HCT116 (cell line): Measurements from ENCODE around the gene REEP3. TPM values are rescaled to one million over a fixed set of nuclear protein-coding genes. Genes with fewer than 3 reads are reported as not detected.

ENCODE experiments used
- ATAC-seq: fragments of 200-7000 bp; cut with Tn5 transposase; 2 replicates; pipeline ENCODE4 v1.9.1; 2020; ENCODE audit warnings: mild to moderate bottlenecking, moderate library complexity
- BruUV-seq: library from RNA; stranded (reverse); fragments of 400-500 nt; replicated peaks from 2 replicates; lab custom pipeline; 2021; lab: Mats Ljungman, UMichigan
- CTCF ChIA-PET: fragments of 300-600 bp; sonication (Branson Sonifier 250); formaldehyde crosslinking; loops from one replicate; lab custom pipeline; 2021; ENCODE audit warnings: antibody characterized with exemption; lab: Charles Lee
- POLR2A ChIA-PET: fragments of 300-600, 350-600 bp; sonication (Branson Sonifier 250); formaldehyde crosslinking; loops from one replicate; lab custom pipeline; 2021; ENCODE audit warnings: antibody characterized with exemption; lab: Charles Lee
- RAD21 ChIA-PET, 2 experiments: fragments of 300-600 bp; sonication (Branson Sonifier 250); formaldehyde crosslinking; loops; one replicate each; lab custom pipeline; 2023; ENCODE audit warnings: low total read pairs in 2 of 2; ENCODE audit not compliant: uncharacterized antibody in 2 of 2, unreplicated experiment in 2 of 2, low non-redundant PET in 1 of 2; lab: Charles Lee
- DNase-seq: peaks from one replicate; pipeline ENCODE4 v3.0.0-alpha.2; 2010; ENCODE audit warnings: low read depth, low spot score
- H2AFZ ChIP-seq: fragments of 200-600 bp; shearing (Covaris generic), sonication (generic); 2 replicates; pipeline ENCODE4 v1.6.1; 2017; ENCODE audit warnings: low read depth, mixed run types, mixed read lengths, antibody characterized with exemption, low read length; ENCODE audit not compliant: poor library complexity, severe bottlenecking
- H3K27ac ChIP-seq: 2 replicates; pipeline ENCODE4 v1.5.1; 2012; ENCODE audit warnings: low read depth, low read length
- H3K27me3 ChIP-seq: fragments of 200-600 bp; sonication (generic); 2 replicates; pipeline ENCODE4 v1.6.1; 2016; ENCODE audit warnings: mixed run types, low read length, mixed read lengths; ENCODE audit not compliant: insufficient read depth
- H3K36me3 ChIP-seq, 2 experiments: fragments of 200-500 bp in 1 of 2; fragments of 200-600 bp in 1 of 2; sonication (Bioruptor generic) in 1 of 2; sonication (generic) in 1 of 2; 2 replicates each; pipeline versions ENCODE4 v1.5.1 to v1.6.1; 2014 to 2016; ENCODE audit warnings: low read length in 2 of 2, inconsistent platforms in 1 of 2, mixed read lengths in 1 of 2, mixed run types in 1 of 2; ENCODE audit not compliant: insufficient read depth in 2 of 2, control insufficient read depth in 1 of 2
- H3K4me1 ChIP-seq, 2 experiments: fragments of 200-600 bp in 1 of 2; sonication (generic) in 1 of 2; 2 replicates each; pipeline versions ENCODE4 v1.5.1 to v1.6.1; 2012 to 2017; ENCODE audit warnings: low read length in 2 of 2, inconsistent platforms in 1 of 2, mild to moderate bottlenecking in 1 of 2, mixed read lengths in 1 of 2, mixed run types in 1 of 2, moderate library complexity in 1 of 2; ENCODE audit not compliant: insufficient read depth in 2 of 2, control insufficient read depth in 1 of 2
- H3K4me2 ChIP-seq: fragments of 200-600 bp; sonication (generic); 2 replicates; pipeline ENCODE4 v1.6.1; 2017; ENCODE audit warnings: mixed run types, low read length, mixed read lengths
- H3K4me3 ChIP-seq, 2 experiments: fragments of 200-600 bp in 1 of 2; sonication (generic) in 1 of 2; replicated peaks in 1 of 2; 2 replicates each; pipeline ENCODE4 v1.5.1; 2011 to 2016; ENCODE audit warnings: low read length in 2 of 2, control low read depth in 1 of 2, low read depth in 1 of 2, mild to moderate bottlenecking in 1 of 2, mixed read lengths in 1 of 2, mixed run types in 1 of 2
- H3K79me2 ChIP-seq: fragments of 200-600 bp; sonication (generic); 2 replicates; pipeline ENCODE4 v1.6.1; 2017; ENCODE audit warnings: mild to moderate bottlenecking, mixed run types, low read length, moderate library complexity, mixed read lengths; ENCODE audit not compliant: insufficient read depth
- H3K9ac ChIP-seq: fragments of 200-600 bp; sonication (generic); 2 replicates; pipeline ENCODE4 v1.6.1; 2016; ENCODE audit warnings: low read length, mixed read lengths
- H3K9me2 ChIP-seq: fragments of 200-600 bp; sonication (generic), shearing (Covaris generic); 2 replicates; pipeline ENCODE4 v1.6.1; 2017; ENCODE audit warnings: mixed run types, mild to moderate bottlenecking, moderate library complexity; ENCODE audit not compliant: insufficient read depth
- H3K9me3 ChIP-seq, 2 experiments: fragments of 200-500 bp in 1 of 2; fragments of 200-600 bp in 1 of 2; sonication (Bioruptor generic) in 1 of 2; sonication (generic) in 1 of 2; 2 replicates each; pipeline ENCODE4 v1.6.1; 2014 to 2017; ENCODE audit warnings: low read length in 2 of 2, mixed read lengths in 2 of 2, inconsistent platforms in 1 of 2, low read depth in 1 of 2, mild to moderate bottlenecking in 1 of 2, mixed run types in 1 of 2, moderate library complexity in 1 of 2; ENCODE audit not compliant: control insufficient read depth in 1 of 2, insufficient read depth in 1 of 2
- H4K20me1 ChIP-seq: fragments of 200-600 bp; sonication (generic), shearing (Covaris generic); 2 replicates; pipeline ENCODE4 v1.6.1; 2017; ENCODE audit warnings: mixed run types, mild to moderate bottlenecking, moderate library complexity; ENCODE audit not compliant: insufficient read depth
- ATF3 ChIP-seq: IDR thresholded peaks from 2 replicates; pipeline ENCODE4 v1.6.1; 2012
- CBX3 ChIP-seq: IDR thresholded peaks from 2 replicates; pipeline ENCODE4 v1.6.1; 2012; ENCODE audit warnings: low read depth
- CTCF ChIP-seq, 3 experiments: fragments of 200-600 bp in 1 of 3; sonication (generic) in 1 of 3; IDR thresholded peaks in 2 of 3; conservative IDR thresholded peaks in 1 of 3; 2 replicates each; pipeline ENCODE4 v1.5.1; 2012 to 2017; ENCODE audit warnings: low read depth in 2 of 3, low read length in 2 of 3, antibody characterized with exemption in 1 of 3, borderline replicate concordance in 1 of 3, control low read depth in 1 of 3, mild to moderate bottlenecking in 1 of 3, mixed read lengths in 1 of 3, mixed run types in 1 of 3, moderate library complexity in 1 of 3; ENCODE audit not compliant: insufficient read depth in 1 of 3
- ELF1 ChIP-seq: IDR thresholded peaks from 2 replicates; pipeline ENCODE4 v1.6.1; 2012; ENCODE audit warnings: low read depth, borderline replicate concordance
- JUND ChIP-seq: IDR thresholded peaks from 2 replicates; pipeline ENCODE4 v1.6.1; 2012
- POLR2A ChIP-seq: IDR thresholded peaks from 2 replicates; pipeline ENCODE4 v1.7.0; 2011; ENCODE audit warnings: borderline replicate concordance; ENCODE audit not compliant: insufficient read depth, insufficient read length; ENCODE audit errors: extremely low read depth
- RAD21 ChIP-seq: IDR thresholded peaks from 2 replicates; pipeline ENCODE4 v1.6.1; 2012; ENCODE audit warnings: low read depth, mild to moderate bottlenecking
- SP1 ChIP-seq: IDR thresholded peaks from 2 replicates; pipeline ENCODE4 v1.6.1; 2012; ENCODE audit warnings: low read depth
- SRF ChIP-seq: IDR thresholded peaks from 2 replicates; pipeline ENCODE4 v1.6.1; 2012; ENCODE audit warnings: low read depth
- TCF7L2 ChIP-seq: IDR thresholded peaks from 2 replicates; pipeline ENCODE4 v1.7.0; 2011; ENCODE audit warnings: borderline replicate concordance, inconsistent platforms; ENCODE audit not compliant: insufficient read depth, insufficient read length; ENCODE audit errors: extremely low read depth
- ZFX ChIP-seq: fragments of 450-650 bp; IDR thresholded peaks from 2 replicates; pipeline ENCODE4 v1.6.1; 2017
- intact Hi-C: fragments of 100-400 bp; cut with micrococcal nuclease; formaldehyde crosslinking; loops from 2 replicates; pipeline ENCODE4 v1.10.0; 2022
- total RNA-seq: library from RNA; stranded (reverse); gene quantifications from one replicate; pipeline ENCODE4 v1.2.1, GENCODE V29; 2021; ENCODE audit not compliant: unreplicated experiment

Gene REEP3
- total RNA-seq, 1 experiment from 2014 or later, result 41.3 TPM

- no peak overlapping the region for H3K27ac ChIP-seq
- ATAC-seq, result no peak
- no peak overlapping the region for H3K4me3 ChIP-seq
- CTCF ChIA-PET, result interaction anchor here (0.6 kb wide), 1 partner anchor 13 kb away, joined by 3 read pairs; no protein-coding TSS in a partner anchor
- no peaks in the 10 kb centered on the region for H3K9me2 ChIP-seq
- DNase-seq, result no peak
- RAD21 ChIA-PET, result no interaction called here
- H4K20me1 ChIP-seq, result peaks cover 4% of the 10 kb centered on the region; the same call in 1 of the 2 replicates
- POLR2A ChIA-PET, result no interaction called here
- no TSS peak for BruUV-seq
- H3K36me3 ChIP-seq, result no peaks in the 10 kb centered on the region
- H3K9me3 ChIP-seq, result no peaks in the 10 kb centered on the region
- no peak overlapping the region for H3K4me2 ChIP-seq
- no peaks in the 10 kb centered on the region for H3K27me3 ChIP-seq
- no peak overlapping the region for H3K9ac ChIP-seq
- no peak overlapping the region for H2AFZ ChIP-seq
- H3K79me2 ChIP-seq, result peaks cover 61% of the 10 kb centered on the region
- intact Hi-C loops, result no loop called here
- no peak for TF ChIP-seq ATF3
- TF ChIP-seq JUND, result no peak
- no peak for TF ChIP-seq ZFX
- no peak for TF ChIP-seq TCF7L2
- no peak for TF ChIP-seq SP1
- TF ChIP-seq POLR2A, result no peak
- TF ChIP-seq CTCF (IDR thresholded peaks at IDR 0.05 in 2 of 3, conservative IDR thresholded peaks at IDR 0.05 in 1 of 3; ENCODE audit: borderline replicate concordance in 1 of 3, insufficient read depth in 1 of 3, low read depth in 2 of 3, low read length in 2 of 3), result no peak
- no peak for TF ChIP-seq CBX3
- TF ChIP-seq RAD21, result no peak
- H3K4me1 ChIP-seq, result no peaks in the 10 kb centered on the region
Measured at GRCh38 chr10:63477927-63478326, 43.3 kb upstream of the REEP3 start.

DNA sequence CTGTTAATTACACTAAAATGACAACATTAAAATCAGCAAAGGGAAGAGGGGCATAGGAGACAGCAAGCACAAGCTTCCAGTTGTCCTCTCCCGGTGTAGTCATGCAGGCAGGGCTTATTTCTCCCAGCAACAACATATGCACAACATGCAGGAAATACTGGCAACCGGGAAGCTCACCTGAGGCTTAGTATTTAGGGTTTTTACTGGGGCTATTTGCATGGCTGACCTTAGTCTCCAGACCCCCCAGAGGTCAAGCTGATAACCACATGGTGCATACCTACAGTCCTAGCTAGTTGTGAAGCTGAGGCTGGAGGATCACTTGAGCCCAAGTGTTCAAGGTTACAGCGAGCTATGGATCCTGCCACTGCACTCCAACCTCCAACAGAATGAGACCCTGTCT is 42.6 kb upstream of the REEP3 start:
- CTCF ChIA-PET, result interaction anchor here (0.6 kb wide), 1 partner anchor 13 kb away, joined by 3 read pairs; no protein-coding TSS in a partner anchor

More for the DNA sequence above, 42.6 kb upstream of the REEP3 start:
- H3K4me3 ChIP-seq, result no peak overlapping the region
- H3K27me3 ChIP-seq, result no peaks in the 10 kb centered on the region
- H3K79me2 ChIP-seq, result peaks cover 66% of the 10 kb centered on the region
- no peaks in the 10 kb centered on the region for H3K9me2 ChIP-seq
- POLR2A ChIA-PET, result interaction anchor here (0.6 kb wide), 1 partner anchor 12 kb away, joined by 3 read pairs; no protein-coding TSS in a partner anchor
- peaks cover 4% of the 10 kb centered on the region; the same call in 1 of the 2 replicates for H4K20me1 ChIP-seq
- H3K36me3 ChIP-seq, result no peaks in the 10 kb centered on the region
- no TSS peak for BruUV-seq
- H3K4me2 ChIP-seq, result no peak overlapping the region
- RAD21 ChIA-PET, result no interaction called here
- intact Hi-C loops, result no loop called here
- no peak for ATAC-seq
- no peaks in the 10 kb centered on the region for H3K9me3 ChIP-seq
- H3K4me1 ChIP-seq, result no peaks in the 10 kb centered on the region
- TF ChIP-seq ELF1, result no peak
- TF ChIP-seq SRF, result no peak
- TF ChIP-seq ZFX, result no peak
- TF ChIP-seq RAD21, result no peak
- TF ChIP-seq CBX3, result no peak
- no peak for DNase-seq
- no peak overlapping the region for H2AFZ ChIP-seq
- H3K9ac ChIP-seq, result no peak overlapping the region
- H3K27ac ChIP-seq, result no peak overlapping the region
